PFSK-1 (cell line): ENCODE results near the gene DNAH17.

Experiments used
- FOXP2 ChIP-seq: optimal IDR thresholded peaks from 2 replicates; pipeline ENCODE3; 2011; ENCODE audit warnings: borderline replicate concordance, control low read depth, inconsistent platforms; ENCODE audit not compliant: insufficient read depth; ENCODE audit errors: extremely low read length, extremely low read depth
- POLR2AphosphoS5 ChIP-seq: IDR thresholded peaks from 2 replicates; pipeline ENCODE4 v1.6.1; 2012; ENCODE audit warnings: low read depth, mild to moderate bottlenecking, control low read depth, low read length, moderate library complexity
- REST ChIP-seq, 2 experiments: IDR thresholded peaks; 2 replicates each; pipeline versions ENCODE4 v1.6.1 to v1.8.0; 2011 to 2012; ENCODE audit warnings: low read depth in 2 of 2, low read length in 2 of 2, control low read depth in 1 of 2, inconsistent platforms in 1 of 2, mild to moderate bottlenecking in 1 of 2, moderate library complexity in 1 of 2; ENCODE audit not compliant: insufficient read depth in 1 of 2
- SIN3A ChIP-seq: IDR thresholded peaks from 2 replicates; pipeline ENCODE4 v1.6.1; 2012; ENCODE audit warnings: mild to moderate bottlenecking, low read length, moderate library complexity, borderline replicate concordance; ENCODE audit not compliant: insufficient read depth
- TAF1 ChIP-seq: IDR thresholded peaks from 2 replicates; pipeline ENCODE4 v1.6.1; 2012; ENCODE audit warnings: low read length, control low read depth, borderline replicate concordance; ENCODE audit not compliant: insufficient read depth

The DNAH17 gene

GRCh38 chr17:78550464-78550863 lies 26.7 kb downstream of the DNAH17 start:
- TF ChIP-seq REST (IDR thresholded peaks at IDR 0.05; ENCODE audit: insufficient read depth in 1 of 2, low read depth in 2 of 2, low read length in 2 of 2) (no peak), SIN3A (no peak)

- TF ChIP-seq TAF1: no peak
- no peak for TF ChIP-seq REST (IDR thresholded peaks at IDR 0.05; ENCODE audit: insufficient read depth in 1 of 2, low read depth in 2 of 2, low read length in 2 of 2)
- no peak for TF ChIP-seq FOXP2
- no peak for TF ChIP-seq POLR2AphosphoS5
- TF ChIP-seq SIN3A: no peak
Measured at GRCh38 chr17:78548725-78549124, 28.5 kb downstream of the DNAH17 start.

GRCh38 chr17:78547035-78547434 lies 30.2 kb downstream of the DNAH17 start:
- TF ChIP-seq FOXP2: no peak
- no peak for TF ChIP-seq REST (IDR thresholded peaks at IDR 0.05; ENCODE audit: insufficient read depth in 1 of 2, low read depth in 2 of 2, low read length in 2 of 2)
- no peak for TF ChIP-seq POLR2AphosphoS5
- no peak for TF ChIP-seq TAF1
- TF ChIP-seq SIN3A: no peak

GRCh38 chr17:78546476-78546875 lies 30.7 kb downstream of the DNAH17 start:
- TF ChIP-seq REST (IDR thresholded peaks at IDR 0.05; ENCODE audit: insufficient read depth in 1 of 2, low read depth in 2 of 2, low read length in 2 of 2) (no peak), TAF1 (no peak), SIN3A (no peak), FOXP2 (no peak), POLR2AphosphoS5 (no peak)

GRCh38 chr17:78544881-78545755 lies 32.1 kb downstream of the DNAH17 start:
- TF ChIP-seq SIN3A (no peak), REST (IDR thresholded peaks at IDR 0.05; ENCODE audit: insufficient read depth in 1 of 2, low read depth in 2 of 2, low read length in 2 of 2) (no peak), FOXP2 (no peak), TAF1 (no peak), POLR2AphosphoS5 (no peak)
